OCI-LY3 (cell line): Measurements from ENCODE around the gene DCC.

Experiments used
- CTCF ChIP-seq: fragments of 200-600, 300-600 bp; sonication (generic); IDR thresholded peaks from 2 replicates; pipeline ENCODE4 v1.5.1; 2014; ENCODE audit warnings: antibody characterized with exemption, low read length, low read depth
- EZH2phosphoT487 ChIP-seq: fragments of 200-600 bp; shearing (Covaris generic); IDR thresholded peaks from 2 replicates; pipeline ENCODE4 v1.6.1; 2018; ENCODE audit warnings: antibody characterized with exemption, mixed run types, low read depth

GRCh38 chr18:52907543-52908308, 567.7 kb downstream of the DCC start:
- TF ChIP-seq CTCF = no peak
- no peak for TF ChIP-seq EZH2phosphoT487
